Cerebellar nuclear complex (tissue), 1 donor: ENCODE results near the gene FAAP20.
"Not testable (repeated sequence)": the region's sequence is repeated elsewhere in the genome, so short reads cannot be mapped to it uniquely, and the experiment has no call there.

ENCODE experiments used
- DNase-seq, 2 experiments: peaks; one replicate each; lab custom pipeline; 2025; lab: John Stamatoyannopoulos, UW

FAAP20 gene

GRCh38 chr1:2157856-2158255, 36.7 kb downstream of the FAAP20 start:
- DNase-seq: no peak

GRCh38 chr1:2156866-2157265, 37.7 kb downstream of the FAAP20 start:
- DNase-seq: no peak

GRCh38 chr1:2155788-2156187, 38.8 kb downstream of the FAAP20 start:
- no peak for DNase-seq

GRCh38 chr1:2155147-2155598, 39.4 kb downstream of the FAAP20 start:
- DNase-seq: no peak

- no peak for DNase-seq
Measured at GRCh38 chr1:2154022-2154421, 40.5 kb downstream of the FAAP20 start.

- DNase-seq: no peak
Measured at GRCh38 chr1:2152954-2153353, 41.6 kb downstream of the FAAP20 start.

- no peak for DNase-seq
Measured at GRCh38 chr1:2151911-2152310, 42.7 kb downstream of the FAAP20 start.

GRCh38 chr1:2151252-2151651, 43.3 kb downstream of the FAAP20 start:
- no peak for DNase-seq

- DNase-seq: no peak
Measured at GRCh38 chr1:2150801-2151200, 43.8 kb downstream of the FAAP20 start.

- no peak for DNase-seq
Measured at GRCh38 chr1:2148691-2149090, 45.9 kb downstream of the FAAP20 start.

GRCh38 chr1:2147869-2148268, 46.7 kb downstream of the FAAP20 start:
- DNase-seq: not testable (repeated sequence)

GRCh38 chr1:2146836-2147517, 47.6 kb downstream of the FAAP20 start:
- DNase-seq: no peak

GRCh38 chr1:2145946-2146835, 48.4 kb downstream of the FAAP20 start:
- no peak for DNase-seq

- DNase-seq: no peak
Measured at GRCh38 chr1:2144501-2145090, 50.0 kb downstream of the FAAP20 start.

- no peak for DNase-seq
Measured at GRCh38 chr1:2143814-2144500, 50.6 kb downstream of the FAAP20 start.

GRCh38 chr1:2141025-2141424, 53.5 kb downstream of the FAAP20 start:
- DNase-seq: no peak
